Activated CD4-positive, alpha-beta T cell treated with anti-CD3 and anti-CD28 coated beads for 4 hours (primary cell): ENCODE measurements around the gene PLXNA2.

ENCODE experiments used
- DNase-seq, 2 donors: peaks; one replicate each; pipeline ENCODE4 v3.0.0-alpha.2; 2020

Gene PLXNA2

GRCh38 chr1:208265525-208265924 is 21.3 kb upstream of the PLXNA2 start:
- no peak for DNase-seq

- DNase-seq: no peak
Measured at GRCh38 chr1:208265122-208265469, 20.9 kb upstream of the PLXNA2 start.

DNA sequence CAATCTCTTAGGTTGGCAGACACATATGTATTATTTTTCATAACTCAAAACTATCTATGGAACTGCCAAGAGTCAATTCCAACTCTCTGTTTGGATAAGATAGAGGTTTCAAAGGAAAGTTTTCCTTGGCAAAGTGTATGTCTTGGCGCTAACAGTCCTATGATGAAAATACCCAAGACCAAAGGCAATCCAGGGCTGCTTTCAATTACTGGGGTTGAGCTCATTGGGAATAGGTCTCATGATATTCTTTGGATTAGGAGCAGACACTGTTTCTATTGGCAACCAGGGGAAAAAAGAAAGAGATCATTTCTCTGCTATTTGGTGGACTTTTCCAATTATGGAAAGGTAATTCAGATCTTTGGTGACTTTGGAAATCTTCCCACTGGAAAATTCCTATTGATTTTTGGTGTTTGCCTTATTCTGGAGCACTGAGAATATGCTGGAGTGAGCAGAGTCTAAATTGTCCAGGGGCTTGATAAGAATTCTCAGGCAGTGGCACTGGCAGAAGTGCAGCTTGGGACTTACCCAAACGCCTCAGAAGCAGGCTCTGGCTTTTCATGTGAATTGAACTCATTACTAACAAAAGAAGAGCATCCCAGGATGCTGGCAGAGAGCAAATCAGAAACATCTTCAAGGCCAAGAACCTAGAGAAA is 20.4 kb upstream of the PLXNA2 start:
- no peak for DNase-seq

DNA sequence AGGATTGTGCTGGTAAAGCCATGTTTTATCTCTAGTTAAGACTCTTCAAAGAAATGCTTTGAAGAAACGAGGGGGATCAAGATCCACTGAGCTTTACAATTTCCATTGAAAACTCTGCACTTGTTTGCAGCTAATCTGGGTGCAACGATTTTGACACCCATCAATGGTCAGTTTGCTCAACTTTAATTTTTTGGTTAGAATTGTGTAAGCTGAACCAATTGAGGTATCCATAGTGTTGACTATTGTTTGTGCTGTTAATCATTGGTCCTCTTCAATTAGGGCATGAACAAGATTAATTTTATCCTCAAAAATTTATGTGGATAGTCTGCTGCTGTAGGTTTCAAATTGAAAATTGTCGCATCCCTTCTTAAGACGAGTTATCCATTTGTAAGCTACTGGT is 17.7 kb upstream of the PLXNA2 start:
- DNase-seq: no peak

GRCh38 chr1:208258277-208258676 is 14.1 kb upstream of the PLXNA2 start:
- DNase-seq: no peak

DNA sequence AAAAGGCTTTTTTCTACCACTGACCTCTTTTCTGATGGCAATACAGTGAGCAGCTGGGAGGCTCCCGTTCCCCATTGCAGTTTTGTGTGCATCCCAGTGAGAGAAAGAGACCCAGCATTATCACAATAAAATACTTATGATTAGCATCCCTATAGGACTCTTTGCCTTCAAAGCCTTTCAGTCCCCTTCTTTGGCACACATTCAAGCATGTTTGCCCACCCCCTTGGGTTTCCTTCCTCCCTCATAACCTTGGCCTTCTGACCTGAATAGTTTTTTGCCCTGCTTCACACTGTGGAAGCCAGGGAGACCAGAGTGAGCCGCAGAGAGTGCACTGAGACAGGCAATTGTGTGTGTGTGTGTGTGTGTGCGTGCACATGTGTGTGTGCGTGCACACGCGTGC is 13.2 kb upstream of the PLXNA2 start:
- DNase-seq: no peak

DNA sequence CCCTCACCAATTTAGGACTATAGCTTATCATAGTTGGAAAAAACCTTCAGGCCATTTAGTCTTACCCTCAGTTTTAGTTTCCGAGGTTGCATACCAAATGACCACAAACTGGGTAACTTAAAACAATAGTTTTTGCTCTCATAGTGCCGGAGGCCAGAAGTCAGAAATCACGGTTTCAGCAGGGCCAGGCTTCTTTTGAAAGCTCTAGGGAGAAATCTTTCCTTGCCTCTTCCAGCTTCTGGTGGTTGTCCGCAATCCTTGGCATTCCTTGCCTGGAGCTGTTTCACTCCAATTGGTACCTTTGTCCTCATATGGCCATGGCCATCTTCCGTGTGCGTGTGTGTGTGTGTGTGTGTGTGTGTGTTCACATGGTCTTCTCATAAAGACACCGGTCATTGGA is 12.4 kb upstream of the PLXNA2 start:
- no peak for DNase-seq

DNA sequence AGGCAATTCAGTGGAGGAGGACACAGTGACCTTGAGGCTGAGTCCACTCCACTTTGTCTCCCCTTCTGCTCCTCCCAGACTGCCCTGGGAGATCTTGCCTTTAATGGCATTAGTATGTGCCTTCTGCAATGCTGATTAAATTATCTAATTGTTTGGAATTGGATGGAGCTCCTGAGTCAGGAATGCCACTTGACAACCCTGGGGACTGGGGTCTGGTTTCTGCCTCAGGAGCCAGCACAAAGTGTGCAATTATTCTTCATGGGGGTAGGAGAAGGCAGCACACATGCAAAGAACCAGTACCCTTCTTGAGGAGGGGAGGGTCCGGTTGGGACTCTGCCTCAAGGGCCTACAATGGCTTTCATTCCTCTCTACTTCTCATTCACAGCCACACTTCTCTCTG is 11.9 kb upstream of the PLXNA2 start:
- DNase-seq: no peak

DNA sequence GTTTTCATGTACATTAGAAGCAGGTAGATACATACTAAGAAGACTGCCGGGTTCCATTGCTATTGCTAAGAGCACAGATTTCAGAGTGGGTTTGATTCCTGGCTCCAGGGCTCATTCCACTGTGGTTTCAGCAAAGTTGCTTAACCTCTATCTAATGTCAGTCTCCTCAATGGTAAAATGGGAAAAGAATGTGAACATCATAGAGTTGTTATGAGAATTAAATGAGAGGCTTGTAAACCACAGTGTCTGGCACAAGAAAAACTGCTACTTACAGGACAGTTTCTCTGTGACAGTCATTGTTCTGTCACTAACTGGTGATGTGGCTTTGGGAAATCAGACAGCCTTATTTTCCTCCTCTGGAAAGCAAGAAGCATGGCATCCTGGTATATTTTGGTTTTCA is 10.7 kb upstream of the PLXNA2 start:
- DNase-seq: no peak

GRCh38 chr1:208254376-208254775 is 10.2 kb upstream of the PLXNA2 start:
- DNase-seq: no peak

DNA sequence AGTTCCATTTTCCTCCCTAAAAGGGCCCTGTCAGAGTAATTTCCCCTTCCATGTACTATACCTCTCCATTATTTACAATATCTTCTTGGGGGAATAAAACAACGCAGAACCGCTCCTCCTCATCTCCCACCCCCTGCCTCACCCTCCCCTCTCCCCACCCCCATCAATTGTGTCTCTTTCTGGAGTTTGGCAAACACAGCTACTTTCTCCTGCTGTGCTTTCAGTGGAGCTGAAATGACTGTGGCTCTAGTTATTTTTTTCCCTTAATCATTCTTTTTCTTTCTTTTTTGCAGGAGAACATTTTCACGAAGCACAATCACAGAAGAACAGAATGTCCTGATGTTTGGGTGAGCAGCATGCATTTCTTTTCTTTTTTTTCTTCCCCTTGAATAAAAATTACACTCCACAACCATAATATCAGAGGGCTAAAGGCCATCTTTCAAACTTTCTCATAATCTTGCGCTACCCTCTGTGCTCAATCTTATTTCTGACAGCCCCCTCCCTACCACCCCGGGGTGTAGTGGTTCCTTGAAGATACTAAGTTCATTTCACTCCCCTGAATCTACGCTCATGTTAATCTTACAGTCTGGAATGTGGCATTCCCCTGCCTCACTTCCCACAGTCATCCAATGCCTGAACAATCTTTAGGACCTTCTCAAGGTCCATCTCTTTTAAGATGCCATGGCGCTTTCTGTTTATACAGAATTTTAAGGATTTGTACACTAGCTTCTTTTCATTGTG is 8.8 kb upstream of the PLXNA2 start:
- DNase-seq: no peak

DNA sequence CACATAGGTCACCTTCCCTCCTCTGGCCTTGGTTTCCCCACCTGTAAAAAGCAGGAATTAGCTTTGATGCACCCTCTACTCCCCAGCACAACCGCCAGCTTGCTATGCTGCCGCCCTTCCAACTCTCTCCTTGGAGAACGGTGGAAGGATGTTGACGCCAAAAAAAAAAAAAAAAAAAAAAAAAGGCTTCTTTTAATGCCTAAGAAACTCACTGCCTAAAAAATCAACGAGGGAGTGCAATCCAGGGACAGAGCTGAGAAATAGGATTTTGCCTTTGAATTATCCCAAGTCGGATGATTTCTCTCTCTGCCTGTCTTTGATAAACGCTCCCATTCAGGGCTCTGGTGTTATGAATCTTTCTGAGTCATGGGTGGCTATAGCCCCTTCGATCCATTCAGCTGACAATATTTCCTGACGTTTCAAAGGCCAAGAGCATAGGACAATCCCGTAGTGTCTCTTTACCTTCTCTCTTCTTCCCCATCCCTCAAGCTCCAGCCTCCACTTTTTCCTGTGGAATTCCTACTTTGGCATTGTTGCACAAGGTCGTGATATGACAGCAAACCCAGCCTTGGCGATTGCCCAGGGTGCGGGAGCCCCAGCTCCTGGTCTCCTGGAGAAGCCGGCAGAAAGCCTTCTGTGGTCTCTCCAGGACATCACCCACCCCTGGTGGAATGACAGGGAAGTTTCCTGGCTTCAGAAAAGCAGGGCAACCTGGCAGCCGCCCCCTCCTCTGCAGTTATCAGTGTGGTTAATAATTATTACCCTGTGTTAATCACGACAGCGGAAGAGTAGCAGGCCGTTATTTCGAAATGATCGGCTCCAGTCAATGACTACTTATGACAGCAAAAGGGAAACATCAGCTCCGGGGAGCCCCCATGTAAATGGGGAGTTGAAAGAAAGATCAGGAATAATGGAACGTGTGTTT is 8.0 kb upstream of the PLXNA2 start:
- no peak for DNase-seq

GRCh38 chr1:208251015-208251414 is 6.8 kb upstream of the PLXNA2 start:
- no peak for DNase-seq

GRCh38 chr1:208250613-208251012 is 6.4 kb upstream of the PLXNA2 start:
- no peak for DNase-seq

GRCh38 chr1:208248991-208249696 is 5.0 kb upstream of the PLXNA2 start:
- DNase-seq: no peak

DNA sequence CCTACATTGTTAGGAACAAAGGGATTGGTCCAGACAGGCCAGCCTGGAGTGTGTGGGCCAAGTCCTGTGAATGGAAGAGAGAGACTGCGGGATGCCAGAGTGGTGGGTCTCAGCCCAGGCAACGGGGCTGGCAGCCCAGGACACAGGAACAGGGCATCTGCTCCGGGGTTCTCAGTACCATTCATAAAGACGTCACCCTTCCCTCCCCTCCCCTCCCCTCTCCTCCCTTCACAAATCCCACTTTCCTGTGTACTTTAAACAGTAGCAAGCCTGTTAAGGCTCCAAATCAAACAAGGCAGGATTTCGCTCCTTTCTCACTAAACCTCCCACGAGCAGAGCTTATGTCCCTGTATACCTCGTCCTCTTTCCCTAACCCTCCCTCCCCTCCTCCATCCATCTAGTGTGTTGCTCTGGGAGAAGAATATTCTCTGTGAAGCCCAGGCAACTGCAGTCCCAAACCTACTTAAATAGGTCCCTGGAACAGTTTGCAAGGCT is 4.2 kb upstream of the PLXNA2 start:
- DNase-seq: no peak

DNA sequence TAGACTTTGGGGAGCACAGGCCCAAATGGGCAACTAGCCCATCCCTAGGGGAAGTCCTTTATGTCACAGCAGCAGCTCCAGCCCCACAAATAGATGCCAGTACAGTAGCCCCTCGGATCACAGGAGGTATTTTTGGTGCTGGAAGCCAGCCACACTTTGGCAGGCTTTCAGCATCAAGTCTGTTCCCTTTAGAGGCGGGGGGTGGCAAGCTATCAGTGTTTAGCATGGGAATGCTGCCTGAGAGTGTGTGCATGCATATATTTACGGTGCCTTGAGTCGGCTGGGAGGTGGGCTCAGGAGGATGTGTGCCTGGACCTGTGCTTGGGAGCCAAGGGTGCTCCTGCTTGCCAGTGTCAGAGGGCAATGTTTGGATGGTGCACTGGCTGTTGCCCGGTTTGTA is 3.5 kb upstream of the PLXNA2 start:
- DNase-seq: no peak

- DNase-seq: peak; percentile 76 to 83
Measured at GRCh38 chr1:208245185-208245705, 1.1 kb upstream of the PLXNA2 start.

GRCh38 chr1:208243527-208243966 is 637 bp downstream of the PLXNA2 start:
- no peak for DNase-seq

GRCh38 chr1:208242941-208243526 is 1.1 kb downstream of the PLXNA2 start:
- no peak for DNase-seq

GRCh38 chr1:208242146-208242545 is 2.0 kb downstream of the PLXNA2 start:
- no peak for DNase-seq

DNA sequence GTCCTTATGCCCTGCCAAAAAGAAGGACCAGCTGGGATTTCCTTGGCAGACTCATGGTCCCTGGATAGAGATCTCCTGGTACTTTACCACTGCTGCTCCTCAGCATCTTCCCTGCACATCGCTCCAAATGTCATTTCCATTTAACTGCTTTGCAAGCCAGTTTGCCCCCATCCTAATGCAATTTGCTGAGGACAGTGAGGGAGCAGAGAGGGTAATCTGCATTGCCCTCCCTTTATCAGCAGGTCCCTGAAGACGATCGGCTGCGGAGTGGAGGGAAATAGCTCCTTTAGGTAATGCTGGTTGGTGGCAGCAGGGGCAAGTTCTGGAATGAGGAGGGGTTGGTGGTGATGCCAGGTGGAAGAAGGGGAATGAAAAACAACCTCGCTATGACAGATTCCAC is 2.7 kb downstream of the PLXNA2 start:
- no peak for DNase-seq
